H9 (cell line): Measurements from ENCODE around the gene TNIK. TPM values are rescaled to one million over a fixed set of nuclear protein-coding genes. Genes with fewer than 3 reads are reported as not detected.

Source experiments
- DNase-seq: peaks from one replicate; pipeline ENCODE4 v3.0.0-alpha.2; 2017
- H2AFZ ChIP-seq: one replicate; pipeline ENCODE4 v1.6.1; 2013; ENCODE audit warnings: mild to moderate bottlenecking, low read length, control low read depth, moderate library complexity
- H2AK5ac ChIP-seq: 2 replicates; pipeline ENCODE4 v1.6.1; 2013; ENCODE audit warnings: low read length, control low read depth, mixed read lengths; ENCODE audit not compliant: insufficient read length
- H2BK120ac ChIP-seq: one replicate; pipeline ENCODE4 v1.6.1; 2013; ENCODE audit warnings: low read depth, mild to moderate bottlenecking, low read length, control low read depth, inconsistent platforms; ENCODE audit not compliant: poor library complexity, severe bottlenecking
- H2BK12ac ChIP-seq: 2 replicates; pipeline ENCODE4 v1.6.1; 2013; ENCODE audit warnings: low read length, control low read depth, mixed read lengths, low read depth; ENCODE audit not compliant: insufficient read length
- H2BK15ac ChIP-seq: 2 replicates; pipeline ENCODE4 v1.6.1; 2013; ENCODE audit warnings: low read depth, low read length, control low read depth
- H2BK20ac ChIP-seq: one replicate; pipeline ENCODE4 v1.6.1; 2013; ENCODE audit warnings: low read depth, mild to moderate bottlenecking, low read length, control low read depth, inconsistent platforms; ENCODE audit not compliant: poor library complexity, severe bottlenecking
- H2BK5ac ChIP-seq: 2 replicates; pipeline ENCODE4 v1.6.1; 2013; ENCODE audit warnings: low read length, control low read depth, mixed read lengths; ENCODE audit not compliant: insufficient read length
- H3K14ac ChIP-seq: 2 replicates; pipeline ENCODE4 v1.6.1; 2013; ENCODE audit warnings: low read length, control low read depth; ENCODE audit not compliant: insufficient read depth
- H3K18ac ChIP-seq: 2 replicates; pipeline ENCODE4 v1.6.1; 2013; ENCODE audit warnings: low read depth, mild to moderate bottlenecking, mixed read lengths, low read length, control low read depth; ENCODE audit not compliant: insufficient read length
- H3K23ac ChIP-seq: 2 replicates; pipeline ENCODE4 v1.6.1; 2013; ENCODE audit warnings: low read length, control low read depth, mixed read lengths, low read depth; ENCODE audit not compliant: insufficient read length
- H3K23me2 ChIP-seq: 2 replicates; pipeline ENCODE4 v1.6.1; 2013; ENCODE audit warnings: low read depth, mild to moderate bottlenecking, mixed read lengths, low read length, control low read depth; ENCODE audit not compliant: insufficient read length, poor library complexity, severe bottlenecking
- H3K27ac ChIP-seq: 2 replicates; pipeline ENCODE4 v1.5.1; 2013; ENCODE audit warnings: low read length, control low read depth, mixed read lengths, low read depth; ENCODE audit not compliant: insufficient read length
- H3K27me3 ChIP-seq: 2 replicates; pipeline ENCODE4 v1.6.1; 2013; ENCODE audit warnings: low read length, control low read depth, inconsistent platforms; ENCODE audit not compliant: insufficient read depth
- H3K4ac ChIP-seq: 2 replicates; pipeline ENCODE4 v1.6.1; 2013; ENCODE audit warnings: low read depth, mild to moderate bottlenecking, control low read depth, inconsistent platforms, low read length, moderate library complexity
- H3K4me1 ChIP-seq: 2 replicates; pipeline ENCODE4 v1.6.1; 2013; ENCODE audit warnings: low read length, control low read depth, inconsistent platforms; ENCODE audit not compliant: insufficient read depth
- H3K4me2 ChIP-seq: 2 replicates; pipeline ENCODE4 v1.6.1; 2013; ENCODE audit warnings: low read length, control low read depth, mixed read lengths; ENCODE audit not compliant: insufficient read length, insufficient read depth
- H3K56ac ChIP-seq: 2 replicates; pipeline ENCODE4 v1.6.1; 2013; ENCODE audit warnings: low read depth, mild to moderate bottlenecking, mixed read lengths, low read length, control low read depth; ENCODE audit not compliant: insufficient read length
- H3K79me1 ChIP-seq: 2 replicates; pipeline ENCODE4 v1.6.1; 2013; ENCODE audit warnings: low read depth, mild to moderate bottlenecking, moderate library complexity, low read length, control low read depth, inconsistent platforms; ENCODE audit not compliant: insufficient read depth, poor library complexity, severe bottlenecking
- H3K79me2 ChIP-seq: 2 replicates; pipeline ENCODE4 v1.6.1; 2013; ENCODE audit warnings: low read length, control low read depth, inconsistent platforms; ENCODE audit not compliant: insufficient read depth
- H3K9ac ChIP-seq: 2 replicates; pipeline ENCODE4 v1.6.1; 2013; ENCODE audit warnings: low read length, control low read depth, mixed read lengths; ENCODE audit not compliant: insufficient read length; ENCODE audit errors: extremely low read depth
- H3K9me3 ChIP-seq: one replicate; pipeline ENCODE4 v1.6.1; 2013; ENCODE audit warnings: low read depth, low read length, inconsistent platforms; ENCODE audit not compliant: control insufficient read depth
- H3T11ph ChIP-seq: one replicate; pipeline ENCODE4 v1.6.1; 2013; ENCODE audit warnings: mild to moderate bottlenecking, low read length, control low read depth, inconsistent platforms
- H4K20me1 ChIP-seq: one replicate; pipeline ENCODE4 v1.6.1; 2013; ENCODE audit not compliant: control insufficient read depth, insufficient read length, insufficient read depth
- H4K5ac ChIP-seq: 2 replicates; pipeline ENCODE4 v1.6.1; 2013; ENCODE audit warnings: low read depth, mild to moderate bottlenecking, mixed read lengths, low read length, control low read depth; ENCODE audit not compliant: insufficient read length
- H4K8ac ChIP-seq: replicated peaks from 2 replicates; pipeline ENCODE4 v1.6.1; 2013; ENCODE audit warnings: low read length, control low read depth, mixed read lengths, low read depth; ENCODE audit not compliant: insufficient read length
- H4K91ac ChIP-seq: 2 replicates; pipeline ENCODE4 v1.6.1; 2013; ENCODE audit warnings: low read depth, mild to moderate bottlenecking, moderate library complexity, mixed read lengths, low read length, control low read depth; ENCODE audit not compliant: insufficient read length
- H3K27ac Mint-ChIP-seq, 3 experiments: 2 replicates in 2 of 3; 3 replicates in 1 of 3; pipeline ENCODE4 v1.8.0; 2020 to 2021; ENCODE audit warnings: mixed read lengths in 3 of 3, mild to moderate bottlenecking in 1 of 3, moderate library complexity in 1 of 3
- H3K27me3 Mint-ChIP-seq: 2 replicates; pipeline ENCODE4 v1.8.0; 2021; ENCODE audit warnings: low read depth, mild to moderate bottlenecking, moderate library complexity, mixed read lengths
- H3K36me3 Mint-ChIP-seq, 3 experiments: 2 replicates in 2 of 3; 3 replicates in 1 of 3; pipeline ENCODE4 v1.8.0; 2020 to 2021; ENCODE audit warnings: low read depth in 3 of 3, mixed read lengths in 3 of 3; ENCODE audit not compliant: insufficient read depth in 1 of 3
- H3K4me1 Mint-ChIP-seq, 2 experiments: 2 replicates each; pipeline ENCODE4 v1.8.0; 2020; ENCODE audit warnings: mixed read lengths in 2 of 2
- H3K4me3 Mint-ChIP-seq, 2 experiments: 2 replicates in 1 of 2; 3 replicates in 1 of 2; pipeline ENCODE4 v1.8.0; 2020 to 2021; ENCODE audit warnings: mild to moderate bottlenecking in 2 of 2, mixed read lengths in 2 of 2, moderate library complexity in 1 of 2
- H3K9me3 Mint-ChIP-seq, 2 experiments: 2 replicates in 1 of 2; 3 replicates in 1 of 2; pipeline ENCODE4 v1.8.0; 2020; ENCODE audit warnings: mild to moderate bottlenecking in 2 of 2, mixed read lengths in 2 of 2, moderate library complexity in 1 of 2
- WGBS: extraction: QIAGEN DNeasy Blood & Tissue Kit; methylation state at CpG from one replicate; pipeline ENCODE4 v1.1.7; 2013; ENCODE audit warnings: missing lambda C conversion rate, low lambda C conversion rate, mixed read lengths; ENCODE audit not compliant: insufficient read length; ENCODE audit errors: extremely low coverage; 5-methylcytosine and 5-hydroxymethylcytosine counted together
- total RNA-seq: library from RNA; stranded (reverse); gene quantifications from 2 replicates; pipeline ENCODE4 v1.2.1, GENCODE V29; 2021
- TF ChIP-seq, protein P1 (sequence below): fragments of 200-600 bp; sonication (generic); conservative IDR thresholded peaks from 3 replicates; pipeline ENCODE4 v1.8.0; 2021; ENCODE audit warnings: antibody characterized with exemption, mild to moderate bottlenecking

Gene TNIK
- total RNA-seq, 1 experiment from 2014 or later = 15.9 TPM

DNA sequence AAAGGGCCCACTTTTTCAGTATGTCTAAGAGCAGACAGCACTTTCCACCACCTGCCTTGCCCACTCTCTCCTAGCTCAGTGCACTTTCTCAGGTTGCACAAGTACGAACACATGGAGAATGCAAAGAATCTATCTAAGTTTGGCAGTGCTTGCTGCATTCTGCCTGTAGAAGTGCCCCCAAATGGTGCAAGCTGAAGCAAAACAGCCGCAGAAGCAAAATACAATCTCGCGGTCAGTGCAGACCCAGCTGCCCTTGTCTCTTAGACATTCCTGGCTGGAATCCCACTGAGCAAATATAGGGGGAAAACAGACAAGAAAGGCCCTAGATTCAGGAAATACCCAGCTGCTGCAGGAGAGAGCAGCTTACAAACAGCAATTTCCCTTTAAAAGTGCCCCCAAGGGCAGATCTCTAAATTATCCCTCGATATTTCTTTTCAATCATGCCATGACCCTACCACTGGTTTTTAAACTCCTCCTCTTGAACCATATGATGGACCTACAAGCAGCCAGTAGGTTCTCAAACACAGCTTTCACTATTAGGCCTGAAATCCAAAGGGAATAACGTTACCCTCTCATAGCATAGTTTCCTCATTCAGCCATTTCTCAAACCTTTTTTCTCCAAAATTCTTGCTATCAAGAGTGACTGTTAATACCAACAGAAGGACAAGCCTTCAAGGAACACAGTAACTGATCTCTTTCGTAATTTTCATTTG lies 67.0 kb downstream of the TNIK start:
- no peak overlapping the region for H2AK5ac ChIP-seq
- Mint-ChIP-seq H3K4me3 (peak overlapping the region in 1 of 2 experiments; percentile 6; a peak in 2 of 5 replicates), H3K27ac (peak overlapping the region; percentile 31 to 97 (median 94)), H3K36me3 (peaks cover 2 to 15% (median 13%) of the 10 kb centered on the region in 3 experiments; a peak in 6 of 7 replicates), H3K9me3 (peaks cover 12 to 14% of the 10 kb centered on the region in 2 experiments; a peak in 4 of 5 replicates), H3K27me3 (no peaks in the 10 kb centered on the region), H3K4me1 (peaks cover 25 to 41% of the 10 kb centered on the region in 2 experiments)
- H4K5ac ChIP-seq = no peak overlapping the region
- H3K79me1 ChIP-seq = no peaks in the 10 kb centered on the region
- peak overlapping the region; percentile 50 for H3K4me2 ChIP-seq
- TF ChIP-seq, protein P1, sequence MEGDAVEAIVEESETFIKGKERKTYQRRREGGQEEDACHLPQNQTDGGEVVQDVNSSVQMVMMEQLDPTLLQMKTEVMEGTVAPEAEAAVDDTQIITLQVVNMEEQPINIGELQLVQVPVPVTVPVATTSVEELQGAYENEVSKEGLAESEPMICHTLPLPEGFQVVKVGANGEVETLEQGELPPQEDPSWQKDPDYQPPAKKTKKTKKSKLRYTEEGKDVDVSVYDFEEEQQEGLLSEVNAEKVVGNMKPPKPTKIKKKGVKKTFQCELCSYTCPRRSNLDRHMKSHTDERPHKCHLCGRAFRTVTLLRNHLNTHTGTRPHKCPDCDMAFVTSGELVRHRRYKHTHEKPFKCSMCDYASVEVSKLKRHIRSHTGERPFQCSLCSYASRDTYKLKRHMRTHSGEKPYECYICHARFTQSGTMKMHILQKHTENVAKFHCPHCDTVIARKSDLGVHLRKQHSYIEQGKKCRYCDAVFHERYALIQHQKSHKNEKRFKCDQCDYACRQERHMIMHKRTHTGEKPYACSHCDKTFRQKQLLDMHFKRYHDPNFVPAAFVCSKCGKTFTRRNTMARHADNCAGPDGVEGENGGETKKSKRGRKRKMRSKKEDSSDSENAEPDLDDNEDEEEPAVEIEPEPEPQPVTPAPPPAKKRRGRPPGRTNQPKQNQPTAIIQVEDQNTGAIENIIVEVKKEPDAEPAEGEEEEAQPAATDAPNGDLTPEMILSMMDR = no peak
- no peak overlapping the region for H3K14ac ChIP-seq
- no peaks in the 10 kb centered on the region for H3K27me3 ChIP-seq
- peaks cover 7% of the 10 kb centered on the region; the same call in 1 of the 2 replicates for H3K79me2 ChIP-seq
- H3K18ac ChIP-seq = no peak overlapping the region
- H3K56ac ChIP-seq = no peak overlapping the region
- no CpG with 5 or more reads among the region's 7 CpGs for WGBS
- H2AFZ ChIP-seq = no peak overlapping the region
- H3K4me1 ChIP-seq = peaks cover 7% of the 10 kb centered on the region
- no peak overlapping the region for H3K23ac ChIP-seq
- peak overlapping the region; percentile 49 for H3K27ac ChIP-seq
- H2BK15ac ChIP-seq = no peak overlapping the region
- no peak overlapping the region for H2BK20ac ChIP-seq
- no peak overlapping the region for H2BK12ac ChIP-seq
- H3K9ac ChIP-seq = peak overlapping the region; percentile 23
- H4K8ac ChIP-seq = no peak overlapping the region
- DNase-seq = peak; percentile 34
- H3T11ph ChIP-seq = no peak overlapping the region
- peak overlapping the region; percentile 67 for H2BK5ac ChIP-seq
- no peak overlapping the region for H2BK120ac ChIP-seq
- H4K20me1 ChIP-seq = no peaks in the 10 kb centered on the region
- H3K9me3 ChIP-seq = no peaks in the 10 kb centered on the region
- no peaks in the 10 kb centered on the region for H3K23me2 ChIP-seq
- no peak overlapping the region for H3K4ac ChIP-seq
- H4K91ac ChIP-seq = no peak overlapping the region
